Islet precursor cell (in vitro differentiated cells): ENCODE measurements around the gene RFNG.
A peak's percentile ranks its signal among the peaks of the same experiment; 100 is the strongest.
"Not testable (repeated sequence)": the region's sequence is repeated elsewhere in the genome, so short reads cannot be mapped to it uniquely, and the experiment has no call there.

ENCODE experiments used
- DNase-seq: peaks from one replicate; pipeline ENCODE4 v3.0.0-alpha.2; 2018

Gene RFNG

DNA sequence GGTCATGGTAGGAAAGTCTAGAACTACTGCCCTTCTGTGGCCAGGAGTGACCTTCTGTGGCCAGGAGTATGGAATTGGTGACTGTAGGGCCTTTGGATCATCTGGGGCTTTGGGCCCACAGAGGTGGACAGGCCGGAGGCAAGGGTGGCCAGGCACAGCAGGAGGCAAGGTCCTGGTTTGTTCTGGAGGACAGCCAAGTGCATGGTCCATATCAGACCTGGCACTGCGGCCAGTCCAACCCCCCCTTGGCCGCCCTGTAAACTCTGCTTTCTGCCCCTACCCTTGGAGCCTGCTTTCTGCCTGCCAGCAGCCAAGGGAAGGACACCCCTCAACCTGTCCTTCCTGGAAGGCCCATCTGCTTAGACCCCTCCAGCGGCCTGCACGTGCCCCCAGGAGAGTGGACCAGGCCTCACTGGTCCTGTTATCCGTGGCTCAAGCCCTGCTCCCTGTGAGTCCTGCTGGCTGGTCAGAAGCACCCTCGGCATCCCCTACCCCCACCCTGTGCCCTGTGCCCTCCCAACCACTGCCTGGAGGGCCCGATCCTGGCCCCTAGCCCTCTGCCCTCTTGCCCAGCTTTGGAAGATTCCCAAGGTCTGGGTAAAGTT lies 11.8 kb downstream of the RFNG start:
- no peak for DNase-seq

DNA sequence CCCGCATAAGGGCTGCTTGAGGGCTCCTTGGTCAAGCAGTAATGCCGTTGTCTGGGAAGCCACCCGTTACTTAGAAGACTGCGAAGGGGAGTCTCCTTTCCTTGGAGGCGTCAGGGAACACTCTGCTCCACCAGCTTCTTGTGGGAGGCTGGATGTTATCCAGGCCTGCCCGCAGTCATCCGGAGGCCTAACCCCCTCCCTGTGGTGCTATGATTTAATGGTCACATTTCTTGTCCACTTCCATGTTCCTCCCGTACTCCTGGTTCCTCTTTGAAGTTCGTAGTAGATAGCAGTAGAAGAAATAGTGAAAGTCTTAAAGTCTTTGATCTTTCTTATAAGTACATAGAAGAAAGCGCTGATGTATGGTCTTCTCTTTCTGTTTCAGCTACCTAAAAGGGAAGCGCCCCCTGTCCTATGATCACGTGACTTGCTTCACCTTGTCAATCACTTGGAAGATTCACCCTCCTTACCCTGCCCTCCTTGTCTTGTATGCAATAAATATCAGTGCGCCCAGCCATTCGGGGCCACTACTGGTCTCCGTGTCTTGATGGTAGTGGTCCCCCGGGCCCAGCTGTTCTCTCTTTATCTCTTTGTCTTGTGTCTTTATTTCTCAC lies 12.7 kb downstream of the RFNG start:
- not testable (repeated sequence) for DNase-seq

DNA sequence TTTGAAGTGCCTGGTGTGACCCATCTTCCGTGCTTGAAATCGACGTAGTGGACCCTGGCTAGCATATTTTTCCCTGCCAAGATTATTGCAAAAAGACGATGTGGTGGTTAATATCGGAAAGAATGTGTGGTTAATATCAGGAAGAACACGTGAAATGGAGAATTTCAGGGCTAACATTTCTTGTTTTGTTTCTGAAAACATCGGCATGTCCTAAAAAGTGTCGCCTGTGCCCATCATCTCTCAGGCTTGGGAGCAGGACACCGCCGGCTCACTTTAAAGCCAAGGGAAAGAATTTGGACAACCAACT lies 13.8 kb downstream of the RFNG start:
- no peak for DNase-seq

DNA sequence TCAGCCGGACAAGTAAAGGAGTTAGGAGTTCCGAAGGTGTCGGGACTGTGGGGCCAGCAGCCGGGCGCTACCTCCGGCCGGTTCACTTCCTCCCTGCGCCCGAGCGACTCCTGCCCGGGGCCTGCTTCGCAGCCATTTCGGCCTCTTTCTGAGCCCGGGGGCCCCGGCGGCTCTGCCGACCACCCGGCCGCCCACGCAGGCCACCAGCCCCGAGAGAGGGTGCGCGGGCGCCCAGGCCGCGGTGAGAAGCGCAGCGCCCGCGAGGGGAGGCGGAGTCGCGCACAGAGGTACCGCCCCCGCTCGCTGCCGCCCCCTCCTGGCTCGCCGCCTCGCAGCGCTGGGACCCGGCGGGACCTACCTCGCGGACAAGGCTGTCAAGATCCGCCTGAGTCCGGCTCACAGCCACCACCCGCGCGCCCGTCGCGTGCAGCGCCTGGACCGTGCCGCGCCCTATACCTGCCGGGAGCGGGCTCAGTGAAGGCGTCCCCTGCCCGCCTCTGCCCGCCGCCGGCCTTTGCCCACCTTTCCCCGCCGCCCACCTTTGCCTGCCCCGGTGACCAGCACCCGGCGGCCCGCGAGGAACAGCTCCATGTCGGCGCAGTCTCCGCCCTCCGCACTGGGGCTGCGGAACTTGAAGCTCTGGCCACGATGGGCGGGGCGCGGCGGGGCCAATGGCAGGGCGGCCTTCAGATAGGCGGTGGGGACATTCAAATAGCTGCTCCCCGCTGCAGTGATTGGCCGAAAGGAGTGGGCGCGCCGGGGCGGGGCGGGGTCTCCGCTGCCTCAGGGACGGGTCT lies 14.3 kb downstream of the RFNG start, which contains the start of gene DCXR:
Gene DCXR, minus strand, starts transcription at position 606 of the 797 bp plus-strand sequence. Its CDS starts 15 bp downstream, at position 591.
- DNase-seq: peak; percentile 100

DNA sequence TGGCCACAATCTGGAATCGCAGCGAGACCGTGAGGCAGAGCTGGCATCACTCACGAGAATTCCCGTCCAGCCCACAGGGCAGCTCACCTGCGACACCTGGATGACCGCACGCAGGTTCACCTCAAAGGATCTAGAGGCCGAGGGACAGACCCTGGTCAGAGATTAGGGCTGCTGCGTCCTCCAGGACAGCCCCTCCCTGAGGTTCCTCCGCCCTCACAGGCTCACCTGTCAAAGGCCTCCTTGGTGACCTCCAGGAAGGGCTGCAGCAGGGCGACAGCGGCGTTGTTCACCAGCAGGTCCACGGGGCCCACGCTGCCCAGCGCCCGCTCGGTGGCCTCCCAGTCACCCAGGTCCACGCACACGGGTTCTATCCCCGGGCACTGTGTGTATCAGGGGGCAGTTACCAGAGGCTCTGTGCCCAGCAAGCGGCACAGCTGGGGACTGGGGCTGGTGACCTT lies 14.9 kb downstream of the RFNG start:
- no peak for DNase-seq

DNA sequence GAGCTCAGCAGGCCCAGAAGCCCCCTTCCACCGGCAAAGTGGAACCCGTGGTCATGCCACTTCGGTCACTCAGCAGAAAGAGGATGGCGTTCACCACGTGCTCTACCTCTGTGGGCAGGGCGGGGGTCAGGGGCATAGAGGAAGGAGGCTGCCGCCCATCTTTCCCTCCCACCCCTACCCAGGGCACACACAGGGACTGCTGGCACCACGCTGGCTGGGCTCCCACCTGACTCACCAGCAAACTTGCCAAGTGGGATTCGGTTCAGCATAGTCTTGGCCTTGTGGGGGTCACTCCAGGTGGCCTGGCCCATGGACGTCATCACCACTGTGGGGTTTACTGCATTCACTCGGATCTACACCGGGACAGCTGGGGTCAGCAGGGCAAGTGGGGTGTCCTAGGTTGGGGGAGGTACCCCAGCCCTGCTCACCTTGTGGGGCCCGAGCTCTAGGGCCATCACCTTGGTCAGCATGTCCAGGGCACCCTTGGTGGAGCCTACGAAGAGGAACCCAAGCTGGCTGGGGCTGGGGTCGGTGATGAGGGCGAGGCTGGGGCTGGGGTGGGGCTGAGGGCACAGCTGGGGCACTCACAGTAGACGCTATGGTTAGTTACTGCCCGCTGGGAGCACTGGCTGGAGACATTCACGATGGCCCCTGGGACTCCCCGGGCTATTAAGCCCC lies 15.5 kb downstream of the RFNG start:
- no peak for DNase-seq

DNA sequence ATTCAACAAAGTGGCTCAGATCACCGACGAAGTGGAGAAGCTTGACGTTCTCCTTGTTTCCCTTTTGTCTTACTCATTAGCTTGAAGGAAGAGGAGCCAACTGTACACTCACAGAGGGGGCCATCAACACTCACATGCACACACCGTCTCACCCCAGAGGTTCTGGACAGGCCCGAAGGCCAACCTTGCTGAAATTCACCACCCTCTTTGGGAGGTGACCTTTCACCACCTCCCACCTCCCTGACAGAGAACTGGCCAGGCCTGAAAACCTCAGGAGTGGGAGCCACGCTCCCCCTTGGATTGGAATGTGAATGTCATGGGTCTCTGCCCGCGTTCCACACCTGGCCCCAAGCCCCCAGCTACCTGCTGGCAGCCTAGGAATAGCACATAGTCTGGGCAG lies 16.1 kb downstream of the RFNG start:
- no peak for DNase-seq

DNA sequence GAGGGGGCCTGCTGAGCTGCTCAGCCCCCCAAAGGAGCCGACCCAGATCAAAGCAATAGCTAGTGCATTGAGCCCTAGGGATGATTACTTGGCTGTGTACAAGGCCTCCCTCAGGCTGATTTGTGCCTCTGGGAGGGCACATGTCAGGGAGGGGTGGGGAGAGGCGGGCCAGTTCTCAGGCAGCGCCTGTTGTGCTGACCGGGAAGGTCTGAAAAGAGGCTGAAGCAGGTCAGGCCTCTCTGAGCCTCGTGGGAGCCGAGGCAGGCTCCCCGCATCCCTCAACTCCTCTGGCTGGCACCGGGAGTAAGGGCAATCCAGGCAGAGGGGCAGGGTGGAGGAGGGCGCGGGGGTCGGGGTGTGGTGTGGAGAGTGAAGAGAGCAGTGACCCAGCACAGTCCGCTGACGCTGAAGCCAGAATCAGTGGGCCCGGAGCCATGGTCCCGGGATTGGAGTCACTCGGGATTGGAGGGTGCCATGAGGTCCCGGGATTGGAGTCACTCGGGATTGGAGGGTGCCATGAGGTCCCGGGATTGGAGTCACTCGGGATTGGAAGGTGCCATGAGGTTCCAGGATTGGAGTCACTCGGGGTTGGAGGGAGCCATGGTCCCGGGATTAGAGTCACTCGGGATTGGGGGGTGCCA lies 17.1 kb downstream of the RFNG start:
- DNase-seq: no peak

DNA sequence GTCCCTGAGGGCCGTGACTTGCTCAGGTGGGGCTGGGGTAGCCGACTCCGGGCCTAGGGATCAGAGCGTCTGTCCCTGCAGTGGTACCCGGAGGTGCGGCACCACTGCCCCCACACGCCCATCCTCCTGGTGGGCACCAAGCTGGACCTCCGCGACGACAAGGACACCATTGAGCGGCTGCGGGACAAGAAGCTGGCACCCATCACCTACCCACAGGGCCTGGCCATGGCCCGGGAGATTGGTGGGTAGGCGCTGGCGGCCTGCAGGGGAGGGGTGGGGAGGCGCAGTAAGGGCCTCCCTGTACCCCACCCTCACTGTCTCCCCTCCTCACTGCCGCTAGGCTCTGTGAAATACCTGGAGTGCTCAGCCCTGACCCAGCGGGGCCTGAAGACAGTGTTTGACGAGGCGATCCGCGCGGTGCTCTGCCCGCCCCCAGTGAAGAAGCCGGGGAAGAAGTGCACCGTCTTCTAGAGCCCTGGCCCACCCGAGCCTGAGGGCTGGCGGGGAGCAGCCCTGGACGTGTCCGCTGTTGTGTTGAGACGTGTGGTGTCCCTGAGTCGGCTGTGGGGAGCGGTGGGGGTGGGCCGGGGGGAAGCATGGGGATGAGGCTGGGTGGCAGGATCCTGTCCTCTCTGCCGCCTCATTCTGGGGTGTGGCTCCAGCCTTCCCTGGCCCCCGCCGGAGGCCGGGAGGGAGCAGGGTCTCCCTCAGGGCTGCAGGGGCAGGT lies 18.1 kb downstream of the RFNG start:
- DNase-seq: no peak

DNA sequence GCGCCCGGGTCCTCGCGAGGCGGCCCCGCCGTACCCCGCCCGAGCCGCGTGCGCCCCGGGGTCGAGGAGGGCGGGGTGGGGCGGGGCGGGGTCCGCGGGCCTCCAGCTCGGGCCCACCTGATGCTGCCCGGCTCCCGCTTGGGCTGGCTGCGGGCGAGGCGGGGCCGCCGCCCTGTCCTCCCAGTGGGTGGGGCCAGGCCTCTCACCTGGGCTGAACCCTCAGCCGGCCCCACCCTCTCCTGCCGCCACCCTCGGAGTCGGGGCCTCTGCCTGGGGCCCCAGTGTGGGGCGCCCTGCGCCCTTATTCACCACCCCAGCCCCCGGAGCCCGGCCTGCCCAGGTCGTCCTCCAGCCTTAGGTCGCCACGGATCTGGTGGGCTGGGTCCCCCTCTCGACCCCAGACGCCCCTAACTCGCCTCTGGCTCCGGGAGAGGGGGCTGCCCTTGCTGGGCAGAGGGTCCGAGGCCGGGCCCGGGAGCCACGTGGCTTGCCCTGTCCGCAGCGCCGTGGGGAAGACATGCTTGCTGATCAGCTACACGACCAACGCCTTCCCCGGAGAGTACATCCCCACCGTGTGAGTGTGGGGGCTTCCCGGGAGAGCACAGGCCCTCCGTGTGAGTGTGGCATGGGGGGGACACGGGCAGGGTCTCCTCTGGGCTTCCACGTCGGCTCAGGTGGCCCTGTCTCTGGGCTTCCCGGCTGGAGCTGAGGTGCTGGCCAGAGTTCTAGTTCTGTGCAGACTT lies 19.6 kb downstream of the RFNG start:
- DNase-seq: no peak

DNA sequence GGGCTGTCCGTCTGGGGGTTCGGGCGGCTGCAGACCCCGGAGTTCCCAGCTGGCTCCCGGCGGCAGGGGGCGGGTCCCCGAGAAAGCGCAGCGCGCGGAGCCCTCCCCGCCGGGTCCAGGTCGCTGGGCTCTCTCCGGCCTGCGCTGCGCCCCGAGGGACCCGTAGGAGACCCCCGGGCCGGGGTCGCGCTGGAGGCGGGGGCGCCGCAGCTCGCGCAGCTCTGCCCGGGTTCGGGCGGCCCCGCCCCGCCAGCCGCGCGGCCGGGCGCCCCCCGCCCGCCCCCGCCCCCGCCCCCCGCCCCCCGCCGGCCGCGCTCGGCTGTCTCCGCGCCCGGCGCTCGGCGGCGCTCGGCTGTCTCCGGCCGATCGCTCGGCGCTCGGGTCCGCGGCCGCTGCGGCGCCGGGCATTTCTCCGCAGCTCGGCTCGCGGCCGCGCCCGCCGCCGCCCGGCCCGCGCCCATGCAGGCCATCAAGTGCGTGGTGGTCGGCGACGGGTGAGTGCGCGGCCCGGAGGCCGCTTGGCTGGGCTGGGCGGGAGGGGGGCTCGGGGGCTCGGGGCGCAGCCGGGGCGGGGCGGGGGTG lies 20.2 kb downstream of the RFNG start, which contains the start of gene RAC3:
Gene RAC3, plus strand, starts transcription at position 376 of the 582 bp plus-strand sequence. Its CDS starts 84 bp downstream, at position 460.
- DNase-seq: no peak

DNA sequence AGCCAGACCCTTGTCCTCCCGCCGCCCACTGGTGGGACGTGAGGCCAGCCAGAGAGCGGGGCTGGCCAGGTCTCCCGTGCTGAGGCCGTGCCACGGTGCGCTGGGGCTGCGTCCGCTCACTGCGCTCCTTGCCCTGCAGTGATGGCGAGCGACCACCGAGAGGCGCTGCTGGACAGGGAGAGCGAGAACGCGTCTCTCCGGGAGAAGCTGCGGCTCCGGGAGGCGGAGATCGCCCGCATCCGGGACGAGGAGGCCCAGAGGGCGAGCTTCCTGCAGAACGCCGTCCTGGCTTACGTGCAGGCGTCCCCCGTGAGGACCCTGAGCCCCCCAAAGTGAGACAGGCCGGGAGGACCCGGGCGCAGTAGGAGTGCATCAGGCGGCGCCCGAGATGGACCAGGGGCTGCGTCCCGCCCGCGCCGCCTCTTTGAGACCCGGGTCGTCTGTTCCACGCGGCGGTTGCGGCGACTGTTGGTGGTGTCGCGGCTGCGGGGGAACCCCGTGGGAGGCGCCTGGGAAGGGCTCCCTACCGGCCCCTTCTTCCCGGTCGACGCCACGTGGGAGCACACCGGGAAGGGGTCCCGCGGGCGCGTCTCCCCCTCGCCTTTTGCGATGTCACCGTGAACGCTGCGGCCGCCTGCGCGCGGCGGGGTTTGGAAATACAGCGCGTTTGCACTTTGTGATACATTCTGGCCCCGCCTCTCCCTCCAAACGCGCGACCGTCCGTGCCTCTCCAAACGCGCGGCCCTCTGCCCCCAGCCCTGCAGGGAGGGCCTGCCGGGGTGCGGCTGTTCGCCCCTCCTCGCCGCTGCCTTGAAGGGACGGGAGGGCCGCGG lies 20.9 kb downstream of the RFNG start:
- peak; percentile 98 for DNase-seq

DNA sequence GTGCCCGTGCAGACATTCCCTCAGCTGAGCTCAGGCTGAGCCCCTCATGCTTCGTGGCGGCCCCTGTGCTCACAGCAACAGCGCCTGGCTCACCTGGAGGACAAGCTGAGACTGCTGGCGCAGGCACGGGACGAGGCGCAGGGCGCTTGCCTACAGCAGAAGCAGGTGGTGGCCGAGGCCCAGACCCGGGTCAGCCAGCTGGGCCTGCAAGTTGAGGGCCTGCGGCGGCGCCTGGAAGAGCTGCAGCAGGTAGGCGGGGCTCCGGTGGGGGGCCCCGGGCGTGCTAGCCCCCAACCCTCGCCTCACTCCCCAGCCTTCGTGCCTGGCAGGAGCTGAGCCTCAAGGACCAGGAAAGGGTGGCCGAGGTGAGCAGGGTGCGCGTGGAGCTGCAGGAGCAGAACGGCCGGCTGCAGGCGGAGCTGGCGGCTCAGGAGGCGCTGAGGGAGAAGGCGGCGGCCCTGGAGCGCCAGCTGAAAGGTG lies 21.6 kb downstream of the RFNG start:
- no peak for DNase-seq

DNA sequence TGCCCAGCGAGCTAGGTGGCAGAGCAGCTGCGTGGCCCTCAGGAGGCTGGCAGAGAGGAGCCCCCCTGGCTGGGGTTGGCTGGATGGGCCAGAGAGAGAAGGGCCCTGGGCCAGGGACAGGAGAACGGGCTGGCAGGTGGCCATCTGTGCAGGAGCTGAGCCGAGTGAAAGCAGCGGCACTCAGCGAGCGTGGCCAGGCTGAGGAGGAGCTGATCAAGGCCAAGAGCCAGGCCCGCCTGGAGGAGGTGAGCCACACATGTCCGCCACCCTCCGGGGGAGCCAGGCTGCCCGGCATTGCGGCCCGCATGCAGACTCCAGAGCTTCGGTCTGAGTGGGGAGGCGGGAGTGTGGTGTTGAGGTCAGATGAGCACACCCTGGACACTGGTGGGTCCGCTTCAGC lies 22.2 kb downstream of the RFNG start:
- DNase-seq: no peak

DNA sequence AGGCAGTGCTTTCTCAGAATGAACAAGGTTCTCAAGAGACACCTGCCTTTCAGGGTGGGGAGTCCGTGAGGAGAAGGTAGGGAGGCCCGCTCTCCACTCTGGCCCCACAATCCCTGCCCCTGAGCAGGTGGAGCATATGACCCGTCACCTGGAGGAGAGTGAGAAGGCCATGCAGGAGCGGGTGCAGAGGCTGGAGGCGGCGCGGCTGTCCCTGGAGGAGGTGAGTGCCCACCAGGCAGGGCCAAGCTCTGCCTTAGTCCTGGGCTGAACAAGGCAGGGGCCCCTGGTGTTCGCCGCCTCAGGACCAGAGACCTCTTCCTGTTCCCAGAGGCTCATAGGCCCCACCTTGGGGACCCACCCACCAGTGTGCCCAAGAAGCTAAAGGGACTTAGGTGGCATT lies 22.6 kb downstream of the RFNG start:
- DNase-seq: no peak

DNA sequence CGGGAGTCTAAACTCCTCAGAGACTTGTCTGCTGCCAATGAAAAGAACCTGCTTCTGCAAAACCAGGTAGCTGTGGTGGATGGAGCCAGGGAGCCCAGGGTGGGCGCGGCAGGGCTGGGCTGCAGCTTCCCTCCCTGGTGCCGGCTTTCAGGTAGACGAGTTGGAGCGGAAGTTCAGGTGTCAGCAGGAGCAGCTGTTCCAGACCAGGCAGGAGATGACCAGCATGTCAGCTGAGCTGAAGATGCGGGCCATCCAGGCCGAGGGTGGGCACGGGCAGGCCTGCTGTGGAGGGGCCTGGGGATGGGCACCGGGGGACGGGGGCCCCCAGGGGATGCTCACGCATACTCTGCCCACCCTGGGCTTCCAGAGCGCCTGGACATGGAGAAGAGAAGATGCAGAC lies 23.4 kb downstream of the RFNG start:
- no peak for DNase-seq

DNA sequence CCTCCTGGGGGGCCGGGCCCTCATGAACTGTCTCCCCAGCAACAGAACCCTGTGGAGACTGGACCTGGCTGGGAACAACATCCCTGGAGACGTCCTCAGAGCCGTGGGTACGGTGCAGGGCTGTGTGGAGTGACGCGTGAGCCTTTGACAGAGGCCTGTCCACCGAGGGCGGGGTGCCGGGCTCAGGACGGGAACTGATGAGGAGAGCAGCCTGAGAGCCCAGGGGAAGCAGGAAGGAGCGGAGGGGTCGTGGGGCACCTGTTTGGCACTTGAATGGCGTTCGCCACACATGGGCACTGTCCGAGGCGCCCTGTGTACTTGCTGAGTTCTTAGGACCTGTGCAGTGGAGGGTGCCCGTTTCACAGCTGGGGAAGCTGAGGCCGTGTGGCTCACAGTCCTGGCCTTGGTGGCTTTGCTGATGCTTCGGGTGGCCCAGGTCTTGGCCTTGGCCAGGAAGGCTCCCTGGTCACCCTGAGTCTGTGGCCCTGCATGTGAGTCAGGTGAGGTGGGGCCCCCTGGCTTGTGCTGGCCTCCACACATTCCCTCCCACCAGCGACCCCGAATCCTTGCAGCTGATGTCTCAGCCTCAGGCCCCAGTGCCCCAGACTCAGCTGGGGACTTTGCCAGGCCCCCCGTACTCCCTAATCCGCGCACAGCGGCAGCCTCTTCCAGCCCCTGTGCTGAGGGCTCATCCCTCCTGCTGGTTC lies 26.1 kb downstream of the RFNG start:
- no peak for DNase-seq

DNA sequence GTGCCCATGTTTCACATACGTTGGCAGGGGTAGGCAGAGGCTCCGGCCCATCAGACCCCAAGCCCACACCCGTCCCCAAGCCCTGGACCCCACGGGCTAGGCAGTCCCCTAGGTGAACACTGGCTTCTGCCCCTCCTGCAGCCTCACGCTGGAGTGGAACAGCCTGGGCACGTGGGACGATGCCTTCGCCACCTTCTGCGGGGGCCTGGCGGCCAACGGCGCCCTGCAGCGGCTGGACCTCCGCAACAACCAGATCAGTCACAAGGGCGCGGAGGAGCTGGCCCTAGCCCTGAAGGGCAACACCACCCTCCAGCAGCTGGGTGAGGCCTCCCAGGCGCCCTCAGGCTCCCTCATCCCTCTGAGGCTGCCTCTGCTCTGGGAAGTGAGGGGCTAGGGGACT lies 26.8 kb downstream of the RFNG start:
- no peak for DNase-seq
